Fibroblast of mammary gland (primary cell): Measurements from ENCODE around the gene RPH3AL.
"Not testable (repeated sequence)": the region's sequence is repeated elsewhere in the genome, so short reads cannot be mapped to it uniquely, and the experiment has no call there.

Source experiments
- DNase-seq: peaks from one replicate; pipeline ENCODE4 v3.0.0-alpha.2; 2010; ENCODE audit warnings: low read depth
- H3K4me3 ChIP-seq: 2 replicates; pipeline ENCODE4 v1.5.1; 2011; ENCODE audit warnings: low read depth, mild to moderate bottlenecking, low read length, moderate library complexity; ENCODE audit not compliant: control insufficient read depth
- TF ChIP-seq, protein P1 (sequence below): conservative IDR thresholded peaks from 2 replicates; pipeline ENCODE4 v1.5.1; 2011; ENCODE audit warnings: low read depth, low read length, inconsistent platforms; ENCODE audit not compliant: control insufficient read depth, insufficient read depth

The RPH3AL gene

DNA sequence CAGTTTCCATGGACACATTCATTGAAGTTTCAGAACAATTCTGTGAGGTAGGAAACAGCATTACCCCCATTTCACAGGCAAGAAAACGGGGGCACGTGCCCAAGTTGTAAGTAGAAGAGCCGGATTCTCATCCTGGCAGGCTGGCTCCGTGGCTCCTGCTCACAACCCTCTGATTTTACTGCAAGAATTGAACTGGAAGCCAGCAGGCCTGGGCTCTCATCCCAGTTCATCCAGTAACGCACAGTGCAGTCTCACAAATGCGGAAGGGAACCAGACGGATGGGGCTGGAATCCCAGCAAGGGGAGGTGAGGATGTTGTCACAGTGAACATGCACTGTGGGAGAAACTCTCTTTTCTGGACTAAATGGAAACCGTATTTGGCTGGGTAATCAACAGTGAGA is 130.4 kb downstream of the RPH3AL start:
- no peak for DNase-seq
- no peak overlapping the region for H3K4me3 ChIP-seq
- TF ChIP-seq, protein P1, sequence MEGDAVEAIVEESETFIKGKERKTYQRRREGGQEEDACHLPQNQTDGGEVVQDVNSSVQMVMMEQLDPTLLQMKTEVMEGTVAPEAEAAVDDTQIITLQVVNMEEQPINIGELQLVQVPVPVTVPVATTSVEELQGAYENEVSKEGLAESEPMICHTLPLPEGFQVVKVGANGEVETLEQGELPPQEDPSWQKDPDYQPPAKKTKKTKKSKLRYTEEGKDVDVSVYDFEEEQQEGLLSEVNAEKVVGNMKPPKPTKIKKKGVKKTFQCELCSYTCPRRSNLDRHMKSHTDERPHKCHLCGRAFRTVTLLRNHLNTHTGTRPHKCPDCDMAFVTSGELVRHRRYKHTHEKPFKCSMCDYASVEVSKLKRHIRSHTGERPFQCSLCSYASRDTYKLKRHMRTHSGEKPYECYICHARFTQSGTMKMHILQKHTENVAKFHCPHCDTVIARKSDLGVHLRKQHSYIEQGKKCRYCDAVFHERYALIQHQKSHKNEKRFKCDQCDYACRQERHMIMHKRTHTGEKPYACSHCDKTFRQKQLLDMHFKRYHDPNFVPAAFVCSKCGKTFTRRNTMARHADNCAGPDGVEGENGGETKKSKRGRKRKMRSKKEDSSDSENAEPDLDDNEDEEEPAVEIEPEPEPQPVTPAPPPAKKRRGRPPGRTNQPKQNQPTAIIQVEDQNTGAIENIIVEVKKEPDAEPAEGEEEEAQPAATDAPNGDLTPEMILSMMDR: no peak

DNA sequence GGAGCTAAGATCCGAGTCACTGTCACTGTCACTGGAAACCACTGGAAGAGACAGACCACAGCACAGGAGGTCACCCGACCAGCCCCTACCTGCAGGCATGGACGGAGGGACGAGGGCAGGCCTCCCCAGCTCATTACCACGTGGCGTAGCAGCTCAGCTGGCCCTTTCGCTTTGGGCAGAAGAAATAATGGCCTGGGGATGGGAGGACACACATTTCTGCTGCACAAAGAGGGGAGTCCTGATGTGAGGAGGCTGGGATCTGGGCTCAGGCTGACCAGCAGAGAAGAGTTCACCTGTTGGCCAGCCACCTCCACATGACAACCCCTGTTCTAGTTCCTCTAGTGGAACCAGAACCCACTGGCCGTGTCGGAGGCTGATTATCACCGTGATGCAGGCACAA is 132.9 kb downstream of the RPH3AL start:
- H3K4me3 ChIP-seq: no peak overlapping the region
- DNase-seq: no peak
- TF ChIP-seq, protein P1: no peak

DNA sequence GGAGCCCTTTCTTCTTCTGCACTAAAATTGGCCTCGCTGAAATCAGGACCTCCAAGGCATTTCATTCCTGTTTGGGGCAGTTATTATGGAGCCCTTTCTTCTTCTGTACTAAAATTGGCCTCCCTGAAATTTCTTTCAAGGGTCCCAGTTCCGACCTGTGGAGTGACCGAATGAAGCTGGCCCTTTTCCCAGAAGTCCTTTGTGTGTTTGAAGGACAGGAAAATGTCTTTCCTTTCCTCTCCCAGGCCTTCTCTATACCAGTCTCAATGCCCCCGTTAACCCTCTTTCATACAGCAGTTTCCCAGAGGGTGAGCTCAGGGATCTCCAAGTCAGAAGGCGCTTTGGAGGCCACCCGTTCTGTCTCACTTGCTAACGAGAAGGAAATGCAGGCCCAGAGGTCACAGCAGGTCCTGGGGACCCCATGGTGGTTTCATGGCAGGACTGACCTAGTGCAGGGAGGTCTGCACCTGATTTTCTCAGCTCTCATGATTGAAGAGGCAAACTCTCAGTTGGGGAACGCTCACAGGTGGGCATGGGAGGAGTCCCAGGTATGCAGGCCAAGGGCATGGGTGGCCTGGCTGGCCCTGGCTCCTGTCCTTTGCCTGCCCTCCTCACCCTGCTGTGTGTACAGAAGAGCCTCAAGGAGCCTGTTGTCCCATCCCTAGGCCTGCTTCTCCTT is 134.0 kb downstream of the RPH3AL start:
- no peak for DNase-seq
- H3K4me3 ChIP-seq: no peak overlapping the region
- TF ChIP-seq, protein P1: no peak

DNA sequence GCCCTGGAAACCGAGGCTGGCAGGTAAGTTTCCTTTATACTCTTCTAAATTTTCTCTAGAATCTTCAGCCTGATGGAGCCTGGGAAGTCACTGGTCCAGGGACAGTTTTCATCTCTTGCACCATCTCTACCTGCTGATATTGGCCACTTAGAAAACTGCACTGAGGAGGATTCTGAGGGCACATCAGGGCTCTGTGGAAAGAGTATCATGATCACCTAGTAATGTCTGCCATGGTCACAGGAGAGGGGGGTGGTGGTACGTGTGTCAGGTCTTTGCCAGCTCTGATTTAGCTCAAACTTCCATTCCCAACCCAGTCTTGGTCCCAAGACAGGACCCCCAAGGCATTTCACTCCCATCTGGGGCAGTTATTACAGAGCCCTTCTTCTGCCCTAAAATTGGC is 136.0 kb downstream of the RPH3AL start:
- no peak overlapping the region for H3K4me3 ChIP-seq
- no peak for DNase-seq
- TF ChIP-seq, protein P1: no peak

GRCh38 chr17:215563-216478 is 136.8 kb downstream of the RPH3AL start:
- not testable (repeated sequence) for DNase-seq, H3K4me3 ChIP-seq

DNA sequence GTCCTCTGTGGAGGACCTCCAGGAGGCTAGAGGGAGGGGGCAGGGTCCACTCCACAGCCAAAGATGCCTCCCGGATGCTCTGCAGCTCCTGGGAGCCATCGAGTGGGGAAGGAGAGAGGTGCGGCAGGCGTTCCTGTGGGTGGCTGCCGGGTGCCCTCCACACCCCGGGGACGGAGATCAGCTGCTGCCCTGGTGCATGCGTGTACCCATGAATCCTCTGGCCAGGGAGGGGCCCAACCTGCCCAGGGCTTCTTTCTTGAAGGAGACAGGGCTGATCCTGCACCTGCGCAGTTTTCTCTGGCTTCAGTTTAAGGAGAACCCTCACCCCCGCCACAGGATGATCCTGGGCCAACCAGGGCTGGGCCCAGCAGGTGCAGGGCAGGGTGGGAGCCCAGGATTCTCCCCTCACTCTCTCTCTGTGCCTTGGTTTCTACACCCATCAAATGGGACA is 137.7 kb downstream of the RPH3AL start:
- TF ChIP-seq, protein P1: no peak
- no peak overlapping the region for H3K4me3 ChIP-seq
- no peak for DNase-seq
